GM10248 (cell line): ENCODE measurements around the gene PTPRQ.

Experiments
- CTCF ChIA-PET: fragments of 300-600 bp; sonication (Branson Sonifier 250); formaldehyde crosslinking; extraction: SDS; loops from one replicate; lab custom pipeline; 2021; ENCODE audit warnings: antibody characterized with exemption; lab: Yijun Ruan, JAX
- POLR2A ChIA-PET: fragments of 350-650 bp; sonication (Branson Sonifier 250); formaldehyde crosslinking; extraction: SDS; loops from one replicate; lab custom pipeline; 2020; ENCODE audit warnings: antibody characterized with exemption; lab: Yijun Ruan, JAX
- DNase-seq: peaks from one replicate; pipeline ENCODE4 v3.0.0; 2012; ENCODE audit errors: extremely low spot score
- CTCF ChIP-seq: IDR thresholded peaks from 2 replicates; pipeline ENCODE4 v1.5.1; 2012; ENCODE audit warnings: mild to moderate bottlenecking, low read depth; ENCODE audit errors: extremely low read depth, missing control alignments, control extremely low read depth

The PTPRQ gene

GRCh38 chr12:80484746-80485145 is 40.7 kb downstream of the PTPRQ start:
- no peak for TF ChIP-seq CTCF
- POLR2A ChIA-PET: no interaction called here
- DNase-seq: no peak
- CTCF ChIA-PET: interaction anchor here (2.4 kb wide), 1 partner anchor 12 kb away, joined by 5 read pairs; no protein-coding TSS in a partner anchor

GRCh38 chr12:80485222-80485987 is 41.4 kb downstream of the PTPRQ start:
- DNase-seq: no peak
- ChIA-PET CTCF (interaction anchor here (0.8 to 2.4 kb wide), 4 partner anchors 10 to 30 kb away, joined by 3 to 5 read pairs (median 4); no protein-coding TSS in a partner anchor), POLR2A (no interaction called here)
- TF ChIP-seq CTCF: no peak

GRCh38 chr12:80490329-80490728 is 46.3 kb downstream of the PTPRQ start:
- POLR2A ChIA-PET: no interaction called here
- no peak for TF ChIP-seq CTCF
- CTCF ChIA-PET: no interaction called here
- no peak for DNase-seq

- no peak for TF ChIP-seq CTCF
- DNase-seq: no peak
- ChIA-PET POLR2A (no interaction called here), CTCF (interaction anchor here (0.8 kb wide), 1 partner anchor 15 kb away, joined by 3 read pairs; no protein-coding TSS in a partner anchor)
Measured at GRCh38 chr12:80491166-80491565, 47.1 kb downstream of the PTPRQ start.

- no peak for DNase-seq
- TF ChIP-seq CTCF: no peak
- POLR2A ChIA-PET: no interaction called here
- CTCF ChIA-PET: no interaction called here
Measured at GRCh38 chr12:80493466-80493865, 49.4 kb downstream of the PTPRQ start.

GRCh38 chr12:80494836-80495235 is 50.8 kb downstream of the PTPRQ start:
- CTCF ChIA-PET: no interaction called here
- no peak for TF ChIP-seq CTCF
- POLR2A ChIA-PET: no interaction called here
- no peak for DNase-seq
